Measurements from ENCODE around the gene KATNAL2.

The KATNAL2 gene

GRCh38 chr18:47115205-47115604 is 197.8 kb downstream of the KATNAL2 start:
- no peak for DNase-seq (ENCODE audit: low read depth in 2 of 2)

- no peak for DNase-seq (ENCODE audit: low read depth in 2 of 2)
Observed at GRCh38 chr18:47118981-47119380, 201.6 kb downstream of the KATNAL2 start.

GRCh38 chr18:47120428-47120827 is 203.0 kb downstream of the KATNAL2 start:
- DNase-seq (ENCODE audit: low read depth in 2 of 2): peak in 1 of 2 donors; percentile 10

DNA sequence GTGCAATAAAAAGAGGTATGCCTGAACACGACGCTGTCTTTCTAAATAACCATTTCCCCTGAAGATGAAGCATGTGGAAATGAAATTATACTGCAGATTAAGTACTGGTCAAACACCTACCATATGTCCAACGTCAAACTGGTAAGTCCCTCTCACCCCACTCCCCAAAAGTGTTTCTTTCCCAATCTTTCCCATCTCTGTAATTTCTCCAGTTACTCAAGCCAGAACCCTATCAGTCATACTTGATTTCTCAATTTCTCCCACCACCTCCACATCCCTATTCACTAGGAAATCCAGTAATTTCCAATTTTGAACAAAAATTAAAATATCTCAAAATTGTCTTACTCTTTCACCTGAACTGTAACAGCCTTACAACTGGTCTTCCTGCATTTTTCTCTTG is 203.7 kb downstream of the KATNAL2 start:
- no peak for DNase-seq (ENCODE audit: low read depth in 2 of 2)

- DNase-seq (ENCODE audit: low read depth in 2 of 2): no peak
Observed at GRCh38 chr18:47141289-47141688, 223.9 kb downstream of the KATNAL2 start.

DNA sequence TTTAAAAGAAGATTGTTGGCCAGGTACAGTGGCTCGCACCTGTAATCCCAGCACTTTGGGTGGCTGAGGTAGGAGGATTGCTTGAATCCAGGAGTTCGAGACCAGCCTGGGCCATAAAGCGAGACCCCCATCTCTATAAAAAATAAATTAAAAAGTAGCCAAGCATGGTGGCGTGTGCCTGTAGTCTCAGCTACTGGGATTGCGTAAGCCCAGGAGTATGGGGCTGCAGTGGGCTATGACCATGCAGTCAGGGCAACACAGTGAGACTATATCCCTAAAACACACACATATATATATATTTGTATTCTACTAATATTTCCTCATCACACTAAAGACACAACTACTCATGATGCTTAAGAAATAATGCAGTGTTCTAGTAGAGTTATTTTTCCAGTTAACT is 225.8 kb downstream of the KATNAL2 start:
- DNase-seq (ENCODE audit: low read depth in 2 of 2): no peak

DNA sequence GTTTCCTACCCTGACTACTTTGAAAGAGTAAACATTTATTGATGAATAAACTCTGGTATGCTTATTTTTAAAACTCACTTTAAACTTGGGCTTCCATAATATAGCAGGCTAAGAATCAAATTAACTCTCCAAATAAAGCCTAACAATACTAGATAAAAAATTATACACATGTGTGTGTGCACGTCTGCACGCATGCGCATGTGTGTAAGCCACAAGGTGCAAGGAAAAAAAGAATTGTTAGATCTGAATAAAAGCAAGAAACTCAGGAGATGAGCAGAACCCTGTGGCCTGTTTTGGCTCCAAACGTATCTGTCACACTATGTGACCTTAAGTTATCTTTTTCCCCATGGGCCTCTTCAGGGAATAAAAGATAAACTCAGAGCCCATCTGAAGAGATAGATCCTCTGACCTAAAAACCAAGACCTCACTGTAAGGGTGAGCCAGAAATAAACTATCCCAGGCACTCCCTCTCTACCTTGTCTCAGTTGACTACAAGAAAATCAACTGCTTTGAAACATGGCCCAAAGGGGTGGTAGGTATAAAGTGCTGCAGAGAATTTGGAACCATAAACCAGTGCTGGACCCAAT is 226.6 kb downstream of the KATNAL2 start:
- no peak for DNase-seq (ENCODE audit: low read depth in 2 of 2)

DNA sequence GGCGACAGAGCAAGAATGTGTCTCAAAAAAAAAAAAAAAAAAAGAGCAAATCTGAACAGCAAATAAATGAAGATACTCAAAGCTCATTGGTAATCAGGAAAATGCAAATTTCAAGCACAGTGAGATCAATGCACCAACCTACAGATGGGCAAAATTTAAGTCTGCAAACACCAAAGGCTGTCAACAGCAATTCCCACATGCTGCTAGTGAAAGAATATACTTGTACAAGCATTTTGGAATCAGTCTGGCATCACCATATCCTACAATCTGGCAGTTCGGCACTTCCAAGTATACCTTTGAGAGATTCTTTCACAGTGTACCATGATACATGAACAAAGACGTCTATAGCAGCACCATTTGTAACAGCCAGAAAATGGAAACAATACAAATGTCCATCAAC is 228.8 kb downstream of the KATNAL2 start:
- DNase-seq (ENCODE audit: low read depth in 2 of 2): no peak

GRCh38 chr18:47149457-47150028 is 232.1 kb downstream of the KATNAL2 start:
- DNase-seq (ENCODE audit: low read depth in 2 of 2): no peak

GRCh38 chr18:47150029-47150823 is 232.8 kb downstream of the KATNAL2 start, which contains the start of gene HDHD2:
TSS of gene HDHD2 (minus strand) at chr18:47150500. CDS start at chr18:47136439, 14,061 bp downstream.
- DNase-seq (ENCODE audit: low read depth in 2 of 2): peak; percentile 69 to 82

GRCh38 chr18:47150824-47151366 is 233.5 kb downstream of the KATNAL2 start:
- DNase-seq (ENCODE audit: low read depth in 2 of 2): no peak

GRCh38 chr18:47151439-47151838 is 234.0 kb downstream of the KATNAL2 start:
- DNase-seq (ENCODE audit: low read depth in 2 of 2): no peak

All from stimulated activated CD4-positive, alpha-beta T cell treated with anti-CD3 and anti-CD28 coated beads, Interleukin-4, amount 100 ng/mL, for 48 hours (primary cell).